ENCODE measurements around the gene DDX4. TPM values are rescaled to one million over a fixed set of nuclear protein-coding genes. Genes with fewer than 3 reads are reported as not detected.

The DDX4 gene
- polyA plus RNA-seq, 1 experiment, result not detected

GRCh38 chr5:55865831-55866230 is 128.0 kb downstream of the DDX4 start:
- CTCF ChIA-PET, result no interaction called here
- Histone ChIP-seq H3K4me3 (ENCODE audit: low read depth, low read length) (no peak overlapping the region), H3K36me3 (ENCODE audit: control insufficient read depth, insufficient read depth, low read length) (no peaks in the 10 kb centered on the region), H3K27me3 (ENCODE audit: control insufficient read depth, insufficient read depth, low read length) (no peaks in the 10 kb centered on the region)
- POLR2A ChIA-PET, result no interaction called here
- TF ChIP-seq, protein P1, sequence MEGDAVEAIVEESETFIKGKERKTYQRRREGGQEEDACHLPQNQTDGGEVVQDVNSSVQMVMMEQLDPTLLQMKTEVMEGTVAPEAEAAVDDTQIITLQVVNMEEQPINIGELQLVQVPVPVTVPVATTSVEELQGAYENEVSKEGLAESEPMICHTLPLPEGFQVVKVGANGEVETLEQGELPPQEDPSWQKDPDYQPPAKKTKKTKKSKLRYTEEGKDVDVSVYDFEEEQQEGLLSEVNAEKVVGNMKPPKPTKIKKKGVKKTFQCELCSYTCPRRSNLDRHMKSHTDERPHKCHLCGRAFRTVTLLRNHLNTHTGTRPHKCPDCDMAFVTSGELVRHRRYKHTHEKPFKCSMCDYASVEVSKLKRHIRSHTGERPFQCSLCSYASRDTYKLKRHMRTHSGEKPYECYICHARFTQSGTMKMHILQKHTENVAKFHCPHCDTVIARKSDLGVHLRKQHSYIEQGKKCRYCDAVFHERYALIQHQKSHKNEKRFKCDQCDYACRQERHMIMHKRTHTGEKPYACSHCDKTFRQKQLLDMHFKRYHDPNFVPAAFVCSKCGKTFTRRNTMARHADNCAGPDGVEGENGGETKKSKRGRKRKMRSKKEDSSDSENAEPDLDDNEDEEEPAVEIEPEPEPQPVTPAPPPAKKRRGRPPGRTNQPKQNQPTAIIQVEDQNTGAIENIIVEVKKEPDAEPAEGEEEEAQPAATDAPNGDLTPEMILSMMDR (IDR thresholded peaks at IDR 0.05; ENCODE audit: insufficient read depth, low read depth, low read length), result no peak
- DNase-seq (ENCODE audit: low read depth), result no peak

GRCh38 chr5:55866485-55866884 is 128.6 kb downstream of the DDX4 start:
- TF ChIP-seq, protein P1 (IDR thresholded peaks at IDR 0.05; ENCODE audit: insufficient read depth, low read depth, low read length), result no peak
- no peak overlapping the region for H3K4me3 ChIP-seq (ENCODE audit: low read depth, low read length)
- DNase-seq (ENCODE audit: low read depth), result no peak
- POLR2A ChIA-PET, result no interaction called here
- CTCF ChIA-PET, result no interaction called here
- H3K27me3 ChIP-seq (ENCODE audit: control insufficient read depth, insufficient read depth, low read length), result no peaks in the 10 kb centered on the region
- H3K36me3 ChIP-seq (ENCODE audit: control insufficient read depth, insufficient read depth, low read length), result no peaks in the 10 kb centered on the region

Small RNA genes within 50 kb of the gene (small RNA-seq; reads per million reads assigned to genes)
- not detected for gene AC016632.1 (ENCODE audit: insufficient read length, low read depth, low replicate concordance)
- not detected for gene RNA5SP183 (ENCODE audit: insufficient read length, low read depth, low replicate concordance)

Other genes with a start within 250 kb of the DDX4 start
- gene PLPP1, start 203.1 kb upstream of the DDX4 start, polyA plus RNA-seq (2011; rRNA removed), result 43.1 and 55.8 TPM in 2 replicates
- gene SLC38A9, start 25.7 kb upstream of the DDX4 start, polyA plus RNA-seq (2011; rRNA removed), result 12.5 and 25.1 TPM in 2 replicates
- 0.07 TPM in 1 of 2 replicates, not detected in the other for gene IL31RA, start 113.3 kb downstream of the DDX4 start, polyA plus RNA-seq (2011; rRNA removed)

Measured in BJ (cell line).